ENCODE data around the gene JMJD4. TPM values are rescaled to one million over a fixed set of nuclear protein-coding genes. Genes with fewer than 3 reads are reported as not detected.

Gene JMJD4
- total and polyA plus RNA-seq, 2 donors (not counting 3 experiments of a cell fraction or from before 2014, with no cell fraction given): 17.3 to 31.2 TPM

- dilution Hi-C loops (cut with MboI; ENCODE audit: extremely low pct_ligation_motif_present, low sequenced_read_pairs) (no loop called here), intact Hi-C loops (cut with micrococcal nuclease) (loop anchor here (5.0 kb wide), 1 partner anchor 313 kb away; no protein-coding TSS in a partner anchor)
- H2AFZ ChIP-seq (ENCODE audit: low read depth, low read length): no peak overlapping the region
- ChIA-PET POLR2A (no interaction called here), CTCF (interaction anchor here (1.2 to 1.8 kb wide), 3 partner anchors 29 to 278 kb away, joined by 4 to 7 read pairs (median 6); partner anchors contain the start of gene WNT9A)
- DNase-seq (ENCODE audit: low read depth, low spot score) (peak; percentile 18), FAIRE-seq (peak; percentile 62)
- H4K20me1 ChIP-seq (replicated peaks; ENCODE audit: control insufficient read depth, extremely low read depth, insufficient read depth, low read length): no peaks in the 10 kb centered on the region
- BruUV-seq (replicated peaks): no TSS peak
- no peak for TF ChIP-seq POLR2AphosphoS5 (IDR thresholded peaks at IDR 0.05; ENCODE audit: insufficient read depth, low read depth, low read length)
- no peak for TF ChIP-seq EZH2 (IDR thresholded peaks at IDR 0.05; ENCODE audit: borderline replicate concordance, low read depth, low read length, severe bottlenecking)
- TF ChIP-seq POLR2A (IDR thresholded peaks at IDR 0.05; ENCODE audit: low read depth, low read length): no peak
- TF ChIP-seq GATA2 (IDR thresholded peaks at IDR 0.05; ENCODE audit: insufficient read depth, insufficient read length, low read depth, low read length): no peak
- no peak for TF ChIP-seq MAX (IDR thresholded peaks at IDR 0.05; ENCODE audit: insufficient read depth, insufficient read length)
- no peak for TF ChIP-seq FOS (IDR thresholded peaks at IDR 0.05; ENCODE audit: borderline replicate concordance, insufficient read depth, low read length)
- TF ChIP-seq JUN (IDR thresholded peaks at IDR 0.05; ENCODE audit: borderline replicate concordance, insufficient read depth, insufficient read length, low read depth): no peak
- TF ChIP-seq CTCF (IDR thresholded peaks at IDR 0.05; ENCODE audit: extremely low read depth in 1 of 2, insufficient read depth in 1 of 2, low read depth in 1 of 2, low read length in 2 of 2): no peak
- no peak for TF ChIP-seq MYC (IDR thresholded peaks at IDR 0.05; ENCODE audit: low read depth, low read length)
- peaks cover 5 to 20% of the 10 kb centered on the region in 2 experiments for H3K36me3 ChIP-seq (ENCODE audit: control insufficient read depth in 2 of 2, extremely low read depth in 1 of 2, insufficient read depth in 2 of 2, low read length in 2 of 2)
- H3K9ac ChIP-seq (replicated peaks; ENCODE audit: extremely low read depth, insufficient read depth, low read length): no peak overlapping the region
- no peaks in the 10 kb centered on the region for H3K27me3 ChIP-seq (ENCODE audit: control insufficient read depth in 2 of 2, insufficient read depth in 2 of 2, low read length in 2 of 2)
- peaks cover 8% of the 10 kb centered on the region for H3K4me1 ChIP-seq (ENCODE audit: control insufficient read depth, extremely low read depth, insufficient read depth, low read length)
- H3K79me2 ChIP-seq (ENCODE audit: control insufficient read depth, insufficient read depth, low read length): no peaks in the 10 kb centered on the region
- H3K4me2 ChIP-seq (ENCODE audit: insufficient read depth, low read length): no peak overlapping the region
- no peaks in the 10 kb centered on the region for H3K9me1 ChIP-seq (replicated peaks; ENCODE audit: control insufficient read depth, extremely low read depth, insufficient read depth, low read length)
- H3K4me3 ChIP-seq (replicated peaks in 1 of 3; ENCODE audit: insufficient read depth in 1 of 3, low read depth in 1 of 3, low read length in 3 of 3): no peak overlapping the region
- peak overlapping the region; percentile 39 for H3K27ac ChIP-seq (ENCODE audit: insufficient read depth, low read depth, low read length)
- no peaks in the 10 kb centered on the region for H3K9me3 ChIP-seq (replicated peaks; ENCODE audit: control insufficient read depth, insufficient read depth, low read length)
Measured at GRCh38 chr1:227759341-227760300, 24.5 kb upstream of the JMJD4 start.

All from endothelial cell of umbilical vein (primary cell).